ENCODE measurements around the gene SNX25.

DNA sequence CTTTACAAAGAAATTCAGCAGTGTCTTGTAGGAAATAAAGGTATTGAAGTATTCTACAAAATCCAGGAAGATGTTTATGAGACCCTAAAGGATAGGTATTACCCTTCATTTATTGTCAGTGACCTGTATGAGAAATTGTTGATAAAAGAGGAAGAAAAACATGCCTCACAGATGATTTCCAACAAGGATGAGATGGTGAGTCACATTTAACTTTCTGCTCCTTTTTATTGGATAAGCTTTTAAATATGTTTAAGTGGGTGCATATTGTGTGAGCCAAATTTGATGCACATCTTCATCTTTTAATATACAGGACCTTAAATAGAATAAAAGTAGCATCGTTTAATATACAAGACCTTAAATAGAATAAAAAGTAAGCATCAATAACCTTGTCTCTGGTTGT lies 114.2 kb downstream of the SNX25 start:
- TF ChIP-seq, protein P1, sequence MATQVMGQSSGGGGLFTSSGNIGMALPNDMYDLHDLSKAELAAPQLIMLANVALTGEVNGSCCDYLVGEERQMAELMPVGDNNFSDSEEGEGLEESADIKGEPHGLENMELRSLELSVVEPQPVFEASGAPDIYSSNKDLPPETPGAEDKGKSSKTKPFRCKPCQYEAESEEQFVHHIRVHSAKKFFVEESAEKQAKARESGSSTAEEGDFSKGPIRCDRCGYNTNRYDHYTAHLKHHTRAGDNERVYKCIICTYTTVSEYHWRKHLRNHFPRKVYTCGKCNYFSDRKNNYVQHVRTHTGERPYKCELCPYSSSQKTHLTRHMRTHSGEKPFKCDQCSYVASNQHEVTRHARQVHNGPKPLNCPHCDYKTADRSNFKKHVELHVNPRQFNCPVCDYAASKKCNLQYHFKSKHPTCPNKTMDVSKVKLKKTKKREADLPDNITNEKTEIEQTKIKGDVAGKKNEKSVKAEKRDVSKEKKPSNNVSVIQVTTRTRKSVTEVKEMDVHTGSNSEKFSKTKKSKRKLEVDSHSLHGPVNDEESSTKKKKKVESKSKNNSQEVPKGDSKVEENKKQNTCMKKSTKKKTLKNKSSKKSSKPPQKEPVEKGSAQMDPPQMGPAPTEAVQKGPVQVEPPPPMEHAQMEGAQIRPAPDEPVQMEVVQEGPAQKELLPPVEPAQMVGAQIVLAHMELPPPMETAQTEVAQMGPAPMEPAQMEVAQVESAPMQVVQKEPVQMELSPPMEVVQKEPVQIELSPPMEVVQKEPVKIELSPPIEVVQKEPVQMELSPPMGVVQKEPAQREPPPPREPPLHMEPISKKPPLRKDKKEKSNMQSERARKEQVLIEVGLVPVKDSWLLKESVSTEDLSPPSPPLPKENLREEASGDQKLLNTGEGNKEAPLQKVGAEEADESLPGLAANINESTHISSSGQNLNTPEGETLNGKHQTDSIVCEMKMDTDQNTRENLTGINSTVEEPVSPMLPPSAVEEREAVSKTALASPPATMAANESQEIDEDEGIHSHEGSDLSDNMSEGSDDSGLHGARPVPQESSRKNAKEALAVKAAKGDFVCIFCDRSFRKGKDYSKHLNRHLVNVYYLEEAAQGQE (IDR thresholded peaks at IDR 0.05; ENCODE audit: insufficient read depth in 1 of 2, low read depth in 2 of 2, low read length in 2 of 2) = no peak
- no peak for TF ChIP-seq SIN3A (IDR thresholded peaks at IDR 0.05; ENCODE audit: borderline replicate concordance, insufficient read depth, low read length)
- no peak for TF ChIP-seq TAF1 (IDR thresholded peaks at IDR 0.05; ENCODE audit: borderline replicate concordance, insufficient read depth, low read length)
